GM21447 (cell line): Measurements from ENCODE around the gene ADGRG7.
"Not testable (repeated sequence)": the region's sequence is repeated elsewhere in the genome, so short reads cannot be mapped to it uniquely, and the experiment has no call there.

Source experiments
- ATAC-seq: cut with Tn5 transposase; IDR thresholded peaks from one replicate; pipeline ENCODE4 v1.9.1; 2021; ENCODE audit not compliant: unreplicated experiment

ADGRG7 gene

GRCh38 chr3:100609305-100609704, at the start of gene ADGRG7:
ADGRG7 (plus strand) TSS chr3:100609601; CDS start chr3:100609857, 256 bp downstream.
- no peak for ATAC-seq

GRCh38 chr3:100560426-100560825, 49.0 kb upstream of the ADGRG7 start:
- no peak for ATAC-seq

GRCh38 chr3:100561459-100562158, 47.8 kb upstream of the ADGRG7 start:
- ATAC-seq: no peak

- no peak for ATAC-seq
Measured at GRCh38 chr3:100562224-100562857, 47.1 kb upstream of the ADGRG7 start.

GRCh38 chr3:100563228-100563627, 46.2 kb upstream of the ADGRG7 start:
- ATAC-seq: no peak

GRCh38 chr3:100563652-100564211, 45.7 kb upstream of the ADGRG7 start:
- ATAC-seq: no peak

- ATAC-seq: no peak
Measured at GRCh38 chr3:100570811-100571210, 38.6 kb upstream of the ADGRG7 start.

GRCh38 chr3:100574536-100574935, 34.9 kb upstream of the ADGRG7 start:
- no peak for ATAC-seq

GRCh38 chr3:100575704-100576103, 33.7 kb upstream of the ADGRG7 start:
- no peak for ATAC-seq

GRCh38 chr3:100577382-100578008, 31.9 kb upstream of the ADGRG7 start:
- ATAC-seq: no peak

GRCh38 chr3:100578646-100579045, 30.8 kb upstream of the ADGRG7 start:
- no peak for ATAC-seq

GRCh38 chr3:100580147-100580546, 29.3 kb upstream of the ADGRG7 start:
- ATAC-seq: no peak

GRCh38 chr3:100581650-100582049, 27.8 kb upstream of the ADGRG7 start:
- ATAC-seq: no peak

- ATAC-seq: not testable (repeated sequence)
Measured at GRCh38 chr3:100582157-100582556, 27.2 kb upstream of the ADGRG7 start.

GRCh38 chr3:100584101-100584660, 25.2 kb upstream of the ADGRG7 start:
- no peak for ATAC-seq

- ATAC-seq: no peak
Measured at GRCh38 chr3:100586832-100587231, 22.6 kb upstream of the ADGRG7 start.

GRCh38 chr3:100588251-100588650, 21.1 kb upstream of the ADGRG7 start:
- no peak for ATAC-seq

- peak; percentile 88 for ATAC-seq
Measured at GRCh38 chr3:100590114-100590839, 19.1 kb upstream of the ADGRG7 start.

- ATAC-seq: no peak
Measured at GRCh38 chr3:100590840-100591147, 18.6 kb upstream of the ADGRG7 start.

GRCh38 chr3:100591411-100591810, 18.0 kb upstream of the ADGRG7 start:
- ATAC-seq: no peak
